Lung (tissue), 12 donors: Measurements from ENCODE around the gene RAB3IP. TPM values are rescaled to one million over a fixed set of nuclear protein-coding genes. Genes with fewer than 3 reads are reported as not detected.

Experiments used
- ATAC-seq: fragments of 200-7000 bp; cut with Tn5 transposase; one replicate; pipeline ENCODE4 v1.9.1; 2020; ENCODE audit warnings: moderate number of reproducible peaks; ENCODE audit not compliant: insufficient read depth, low FRiP score
- DNase-seq, 3 donors: peaks; one replicate each; pipeline ENCODE4 v3.0.0-alpha.2; 2013 to 2017
- H3K27ac ChIP-seq, 2 donors: one replicate each; pipeline ENCODE4 v1.5.1; 2013; ENCODE audit warnings: mild to moderate bottlenecking in 2 of 2, moderate library complexity in 2 of 2, control low read depth in 1 of 2, inconsistent platforms in 1 of 2, low read depth in 1 of 2, low read length in 1 of 2
- H3K27me3 ChIP-seq, 3 donors: one replicate each; pipeline ENCODE4 v1.5.1; 2013; ENCODE audit warnings: low read length in 2 of 3; ENCODE audit not compliant: control insufficient read depth in 3 of 3, insufficient read depth in 3 of 3
- H3K36me3 ChIP-seq, 4 donors: one replicate each; pipeline ENCODE4 v1.5.1; 2013; ENCODE audit warnings: low read length in 4 of 4, mild to moderate bottlenecking in 1 of 4, moderate library complexity in 1 of 4; ENCODE audit not compliant: control insufficient read depth in 4 of 4, insufficient read depth in 4 of 4
- H3K4me1 ChIP-seq, 5 donors: one replicate each; pipeline ENCODE4 v1.5.1; 2013; ENCODE audit warnings: low read length in 5 of 5, mild to moderate bottlenecking in 2 of 5, moderate library complexity in 1 of 5; ENCODE audit not compliant: control insufficient read depth in 5 of 5, insufficient read depth in 5 of 5
- H3K4me3 ChIP-seq: one replicate; pipeline ENCODE4 v1.5.1; 2013; ENCODE audit warnings: mild to moderate bottlenecking, control low read depth, moderate library complexity
- H3K9ac ChIP-seq, 2 donors: one replicate each; pipeline ENCODE4 v1.5.1; 2013; ENCODE audit warnings: low read length in 2 of 2, control low read depth in 1 of 2; ENCODE audit not compliant: insufficient read depth in 1 of 2
- H3K9me3 ChIP-seq, 4 donors: one replicate each; pipeline ENCODE4 v1.5.1; 2013; ENCODE audit warnings: low read length in 3 of 4, mild to moderate bottlenecking in 1 of 4, moderate library complexity in 1 of 4; ENCODE audit not compliant: control insufficient read depth in 4 of 4, insufficient read depth in 3 of 4
- WGBS, 2 donors: extraction: QIAGEN DNeasy Blood & Tissue Kit; methylation state at CpG; one replicate each; pipeline ENCODE4 v1.1.7; 2013; 5-methylcytosine and 5-hydroxymethylcytosine counted together
- polyA plus RNA-seq, 2 donors: library from polyadenylated mRNA; stranded (reverse); fragments of 200-250 nt; gene quantifications; one replicate each; pipeline ENCODE4 v1.2.1, GENCODE V29; 2013
- total RNA-seq, 2 donors: library from RNA; depleted of rRNA in 1 of 2; stranded (reverse); fragments of >200 nt in 1 of 2; gene quantifications; one replicate each; pipeline ENCODE4 v1.2.1, GENCODE V29; 2014 to 2021
- TF ChIP-seq, protein P1 (sequence below): IDR thresholded peaks from 2 replicates; pipeline ENCODE4 v1.5.1; 2012; ENCODE audit warnings: mild to moderate bottlenecking; ENCODE audit errors: control extremely low read depth, extremely low read depth
- donor health status: control.
- donor health status: control.
- donor health status: Bipolar disorder and iron deficiency.
- donor health status: healthy.
- donor health status: DM: yes; HTN: yes; CAD: no.

The RAB3IP gene
- total and polyA plus RNA-seq, 4 donors: 13.2 to 77.0 (median 30.5) TPM

DNA sequence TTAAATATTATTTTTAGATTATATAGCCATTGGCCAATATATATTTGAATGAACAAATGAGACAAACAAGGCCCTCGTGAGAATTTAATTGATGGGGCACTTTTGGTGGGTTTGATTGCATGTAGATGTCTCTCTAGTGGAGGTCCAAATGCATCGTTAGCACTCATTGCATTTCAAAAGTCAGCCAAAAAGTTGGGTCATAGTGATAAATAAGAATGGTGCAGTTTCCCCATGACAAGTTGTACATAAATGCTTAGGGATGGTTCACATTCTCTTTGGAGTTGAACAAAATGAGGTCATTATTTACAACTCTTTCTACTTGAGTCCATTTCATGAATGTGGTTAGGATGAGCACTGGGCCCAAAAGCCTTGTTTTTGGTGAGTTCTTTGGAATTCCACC lies 40.6 kb upstream of the RAB3IP start:
- no peaks in the 10 kb centered on the region for H3K9me3 ChIP-seq
- ATAC-seq (no peak), DNase-seq (no peak)
- H3K36me3 ChIP-seq: no peaks in the 10 kb centered on the region
- no peak overlapping the region for H3K4me3 ChIP-seq
- H3K4me1 ChIP-seq: no peaks in the 10 kb centered on the region
- TF ChIP-seq, protein P1, sequence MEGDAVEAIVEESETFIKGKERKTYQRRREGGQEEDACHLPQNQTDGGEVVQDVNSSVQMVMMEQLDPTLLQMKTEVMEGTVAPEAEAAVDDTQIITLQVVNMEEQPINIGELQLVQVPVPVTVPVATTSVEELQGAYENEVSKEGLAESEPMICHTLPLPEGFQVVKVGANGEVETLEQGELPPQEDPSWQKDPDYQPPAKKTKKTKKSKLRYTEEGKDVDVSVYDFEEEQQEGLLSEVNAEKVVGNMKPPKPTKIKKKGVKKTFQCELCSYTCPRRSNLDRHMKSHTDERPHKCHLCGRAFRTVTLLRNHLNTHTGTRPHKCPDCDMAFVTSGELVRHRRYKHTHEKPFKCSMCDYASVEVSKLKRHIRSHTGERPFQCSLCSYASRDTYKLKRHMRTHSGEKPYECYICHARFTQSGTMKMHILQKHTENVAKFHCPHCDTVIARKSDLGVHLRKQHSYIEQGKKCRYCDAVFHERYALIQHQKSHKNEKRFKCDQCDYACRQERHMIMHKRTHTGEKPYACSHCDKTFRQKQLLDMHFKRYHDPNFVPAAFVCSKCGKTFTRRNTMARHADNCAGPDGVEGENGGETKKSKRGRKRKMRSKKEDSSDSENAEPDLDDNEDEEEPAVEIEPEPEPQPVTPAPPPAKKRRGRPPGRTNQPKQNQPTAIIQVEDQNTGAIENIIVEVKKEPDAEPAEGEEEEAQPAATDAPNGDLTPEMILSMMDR: no peak
- H3K9ac ChIP-seq: no peak overlapping the region
- H3K27me3 ChIP-seq: no peaks in the 10 kb centered on the region
- no peak overlapping the region for H3K27ac ChIP-seq
- 85 to 88% methylated on average over 2 of the region's 2 CpGs for WGBS, 2 donors

DNA sequence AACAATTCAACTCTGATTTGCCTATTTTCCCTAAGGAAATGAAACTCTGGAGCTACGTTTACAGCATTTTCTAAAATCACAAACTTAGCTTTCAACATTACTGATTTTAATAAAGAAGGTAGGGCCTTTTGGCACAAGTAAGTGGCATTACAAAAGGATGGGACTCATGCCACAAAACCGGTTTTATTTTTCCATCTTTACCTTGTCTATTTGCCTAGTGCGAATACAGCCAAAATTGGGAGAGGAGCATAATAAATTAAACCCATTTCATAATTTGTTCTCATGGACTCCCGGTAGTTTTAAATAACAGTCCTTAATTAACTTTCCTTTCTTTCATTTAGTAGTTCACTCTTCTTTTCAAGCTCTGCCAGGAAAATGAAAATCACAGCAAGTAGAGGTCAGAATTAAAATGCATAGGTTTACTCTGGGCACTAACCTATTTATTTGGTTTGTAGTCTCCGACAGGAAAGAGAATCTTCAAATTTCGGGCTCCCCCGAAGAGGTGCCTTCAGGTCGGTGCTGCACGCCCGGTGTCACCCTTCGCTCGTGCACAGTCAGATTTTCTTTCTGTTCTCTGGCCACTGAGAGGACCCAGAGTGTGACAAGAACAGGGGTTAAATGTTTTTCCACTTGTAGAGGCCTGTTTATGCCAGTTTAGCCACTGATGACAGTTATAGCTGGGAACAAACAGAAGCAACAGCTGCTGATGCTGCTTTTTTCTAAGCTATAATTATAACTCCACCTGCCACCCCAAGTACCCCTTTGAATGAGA lies 39.7 kb upstream of the RAB3IP start, which contains the start of gene BEST3:
Gene BEST3 (minus strand): TSS at position 535 of the 772 bp plus-strand sequence. CDS start 1,505 bp downstream, outside the sequence.
- 75 to 92% methylated on average over 12 of the region's 12 CpGs for WGBS, 2 donors
- no peak within 1 kb of the TSS for H3K4me3 ChIP-seq
- H3K36me3 ChIP-seq: no peaks in the 10 kb centered on the region
- no peak for ATAC-seq
- H3K27me3 ChIP-seq: no peaks in the 10 kb centered on the region
- H3K27ac ChIP-seq: no peak within 1 kb of the TSS
- no peak within 1 kb of the TSS for H3K9ac ChIP-seq
- TF ChIP-seq, protein P1: no peak
- DNase-seq: no peak
- H3K9me3 ChIP-seq: no peaks in the 10 kb centered on the region
- H3K4me1 ChIP-seq: no peaks in the 10 kb centered on the region

DNA sequence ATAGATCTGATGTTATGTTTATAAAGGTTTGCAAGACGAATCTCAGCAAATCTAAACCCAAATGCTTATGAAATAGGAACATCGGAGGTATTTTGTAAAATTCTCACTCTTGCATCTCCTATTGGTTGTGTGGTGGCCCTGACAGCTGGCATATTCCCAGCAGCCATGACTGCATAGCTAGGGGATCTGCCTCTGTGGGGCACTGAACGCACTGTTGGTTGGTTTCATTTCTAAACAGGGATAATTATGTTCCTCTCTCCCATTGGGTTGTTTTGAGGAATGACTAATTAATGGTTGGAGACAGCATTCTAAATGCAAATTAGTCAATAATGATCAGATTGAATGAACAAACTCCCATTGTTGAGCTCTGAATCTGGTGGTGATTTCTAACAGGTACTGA lies 36.8 kb upstream of the RAB3IP start:
- Histone ChIP-seq H3K9ac (no peak overlapping the region), H3K27me3 (no peaks in the 10 kb centered on the region), H3K4me1 (no peaks in the 10 kb centered on the region), H3K9me3 (no peaks in the 10 kb centered on the region), H3K27ac (no peak overlapping the region), H3K4me3 (no peak overlapping the region), H3K36me3 (no peaks in the 10 kb centered on the region)
- no peak for ATAC-seq
- TF ChIP-seq, protein P1: no peak
- WGBS, 2 donors: 93% methylated on average over 3 of the region's 3 CpGs
- no peak for DNase-seq
